ENCODE results near the gene LRG1. TPM values are rescaled to one million over a fixed set of nuclear protein-coding genes. Genes with fewer than 3 reads are reported as not detected.
"Not testable (repeated sequence)": the region's sequence is repeated elsewhere in the genome, so short reads cannot be mapped to it uniquely, and the experiment has no call there.

LRG1 gene
- polyA plus RNA-seq, 3 donors = 0.64 to 0.75 (median 0.65) TPM

- DNase-seq (ENCODE audit: extremely low read depth in 1 of 11, low read depth in 9 of 11, low spot score in 4 of 11) = peak; percentile 47 to 81 (median 67)
Observed at GRCh38 chr19:4534836-4535658, 4.8 kb downstream of the LRG1 start, which contains the start of gene PLIN5. Gene PLIN5 (minus strand): TSS chr19:4535224. CDS start chr19:4534074, 1,150 bp downstream.

DNA sequence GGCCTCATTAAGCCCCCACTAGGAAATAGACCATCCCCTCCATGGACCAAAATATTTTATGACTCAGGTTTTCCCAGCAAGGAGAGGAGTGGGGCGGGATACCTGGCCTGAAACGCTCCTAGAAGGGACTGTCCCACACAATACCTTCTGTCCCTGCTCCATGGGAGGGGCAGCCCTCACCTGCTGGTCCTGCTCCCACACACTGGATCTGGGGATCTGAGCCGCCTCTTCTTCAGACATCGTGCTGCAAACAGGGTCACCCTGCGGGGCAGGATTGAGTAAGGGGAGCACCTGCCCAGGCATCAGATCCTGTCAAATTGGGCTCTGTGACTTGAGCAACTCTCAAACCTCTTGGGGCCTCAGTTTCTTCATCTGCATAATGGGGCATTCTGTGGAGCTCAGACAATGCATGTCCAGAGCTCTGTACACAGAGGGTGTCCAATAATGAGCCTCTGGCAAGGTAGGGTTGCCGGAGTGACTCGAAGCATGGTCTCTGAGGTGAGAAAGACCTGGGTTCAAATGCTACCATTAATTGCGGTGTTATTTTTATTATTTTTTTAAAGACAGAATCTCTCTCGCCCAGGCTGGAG is 5.9 kb downstream of the LRG1 start:
- no peak for DNase-seq (ENCODE audit: extremely low read depth in 1 of 11, low read depth in 9 of 11, low spot score in 4 of 11)

- DNase-seq (ENCODE audit: extremely low read depth in 1 of 11, low read depth in 9 of 11, low spot score in 4 of 11) = no peak
Observed at GRCh38 chr19:4533334-4533733, 6.5 kb downstream of the LRG1 start.

DNA sequence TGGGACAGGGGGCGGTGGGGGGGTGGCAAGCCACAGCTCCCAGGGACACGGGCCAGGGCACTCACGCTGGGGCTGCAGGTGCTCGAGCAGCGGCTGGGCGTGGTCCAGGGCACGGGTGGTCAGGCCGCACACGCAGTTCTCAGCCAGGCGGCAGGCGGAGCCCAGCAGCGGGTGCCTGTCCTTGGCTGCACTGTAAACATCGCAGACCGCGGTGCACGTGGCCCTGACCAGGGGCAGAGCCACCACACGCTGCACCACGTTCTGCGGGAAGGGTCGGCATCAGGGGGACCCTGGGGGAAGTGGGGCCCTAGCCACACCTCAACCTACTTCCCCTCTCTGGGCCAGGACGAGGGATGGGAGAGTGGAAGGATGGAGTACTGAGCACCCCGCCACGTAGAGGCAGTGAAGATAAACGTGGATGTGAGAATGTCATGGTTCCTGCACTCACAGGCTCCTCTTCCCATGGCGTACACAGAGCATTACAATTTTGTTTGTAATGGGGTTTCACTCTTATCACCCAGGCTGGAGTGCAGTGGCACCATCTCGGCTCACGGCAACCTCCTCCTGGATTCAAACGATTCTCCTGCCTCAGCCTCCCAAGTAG is 8.2 kb downstream of the LRG1 start:
- no peak for DNase-seq (ENCODE audit: extremely low read depth in 1 of 11, low read depth in 9 of 11, low spot score in 4 of 11)

GRCh38 chr19:4529924-4530522 is 9.8 kb downstream of the LRG1 start:
- DNase-seq (ENCODE audit: extremely low read depth in 1 of 11, low read depth in 9 of 11, low spot score in 4 of 11) = no peak

DNA sequence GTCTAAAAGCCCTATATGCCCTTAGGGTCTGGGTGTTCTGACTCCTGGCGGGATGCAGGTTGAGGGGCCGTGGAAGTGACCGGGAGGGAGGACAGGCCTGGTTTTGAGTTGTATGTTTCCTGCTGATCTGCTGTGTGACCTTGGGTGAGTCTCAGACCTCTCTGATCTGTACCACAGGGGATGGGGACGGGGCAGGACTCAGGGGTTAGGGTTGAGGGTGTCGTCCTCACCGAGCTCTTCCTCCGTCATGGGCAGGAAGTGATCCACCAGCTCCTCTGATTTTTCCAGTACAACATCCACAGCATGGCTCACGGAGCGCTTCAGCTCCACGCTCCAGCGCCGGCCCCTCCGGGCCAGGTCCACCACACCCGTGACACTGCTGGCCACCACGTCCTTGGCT is 11.0 kb downstream of the LRG1 start:
- no peak for DNase-seq (ENCODE audit: extremely low read depth in 1 of 11, low read depth in 9 of 11, low spot score in 4 of 11)

- not testable (repeated sequence) for DNase-seq (ENCODE audit: extremely low read depth in 1 of 11, low read depth in 9 of 11, low spot score in 4 of 11)
Observed at GRCh38 chr19:4527377-4527776, 12.5 kb downstream of the LRG1 start.

- DNase-seq (ENCODE audit: extremely low read depth in 1 of 11, low read depth in 9 of 11, low spot score in 4 of 11) = no peak
Observed at GRCh38 chr19:4525563-4526002, 14.3 kb downstream of the LRG1 start.

DNA sequence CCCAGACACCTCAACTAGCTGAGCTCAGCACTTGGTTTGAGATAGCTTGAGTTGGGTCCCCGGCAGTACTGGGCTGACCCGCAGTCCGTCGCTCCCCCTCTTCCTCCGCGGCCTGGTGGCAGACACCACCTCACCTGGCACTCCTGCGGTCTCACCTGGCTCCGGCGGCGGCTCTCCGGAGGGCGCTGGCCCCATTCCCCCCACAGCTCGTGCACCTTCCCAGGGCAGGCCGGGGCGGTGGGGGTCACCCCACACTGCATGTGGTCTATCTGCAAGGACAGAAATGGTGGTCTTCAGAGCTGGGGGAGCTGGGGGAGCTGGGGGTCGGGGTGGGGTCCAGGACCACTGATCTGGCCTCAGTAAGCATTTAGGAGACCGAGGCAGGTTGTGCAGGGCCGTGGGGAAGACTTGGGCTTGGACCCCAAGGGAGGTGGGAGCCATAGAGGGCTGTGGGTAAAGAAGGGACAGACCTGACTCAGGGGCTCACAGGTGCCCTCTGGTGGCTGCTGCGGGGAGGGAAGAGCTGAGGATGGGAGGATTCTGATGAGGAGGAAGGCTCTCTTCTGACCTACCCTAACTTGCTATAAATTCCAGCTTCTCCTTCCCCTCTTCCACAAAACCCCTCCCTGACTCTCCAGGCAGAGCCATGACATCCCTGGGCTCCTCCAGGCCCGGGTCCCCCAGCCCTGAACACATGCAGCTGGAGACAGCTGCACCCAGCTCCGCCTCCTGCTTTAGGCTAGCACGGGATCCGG is 14.9 kb downstream of the LRG1 start:
- peak in 1 of 11 donors; percentile 11 for DNase-seq (ENCODE audit: extremely low read depth in 1 of 11, low read depth in 9 of 11, low spot score in 4 of 11)

DNA sequence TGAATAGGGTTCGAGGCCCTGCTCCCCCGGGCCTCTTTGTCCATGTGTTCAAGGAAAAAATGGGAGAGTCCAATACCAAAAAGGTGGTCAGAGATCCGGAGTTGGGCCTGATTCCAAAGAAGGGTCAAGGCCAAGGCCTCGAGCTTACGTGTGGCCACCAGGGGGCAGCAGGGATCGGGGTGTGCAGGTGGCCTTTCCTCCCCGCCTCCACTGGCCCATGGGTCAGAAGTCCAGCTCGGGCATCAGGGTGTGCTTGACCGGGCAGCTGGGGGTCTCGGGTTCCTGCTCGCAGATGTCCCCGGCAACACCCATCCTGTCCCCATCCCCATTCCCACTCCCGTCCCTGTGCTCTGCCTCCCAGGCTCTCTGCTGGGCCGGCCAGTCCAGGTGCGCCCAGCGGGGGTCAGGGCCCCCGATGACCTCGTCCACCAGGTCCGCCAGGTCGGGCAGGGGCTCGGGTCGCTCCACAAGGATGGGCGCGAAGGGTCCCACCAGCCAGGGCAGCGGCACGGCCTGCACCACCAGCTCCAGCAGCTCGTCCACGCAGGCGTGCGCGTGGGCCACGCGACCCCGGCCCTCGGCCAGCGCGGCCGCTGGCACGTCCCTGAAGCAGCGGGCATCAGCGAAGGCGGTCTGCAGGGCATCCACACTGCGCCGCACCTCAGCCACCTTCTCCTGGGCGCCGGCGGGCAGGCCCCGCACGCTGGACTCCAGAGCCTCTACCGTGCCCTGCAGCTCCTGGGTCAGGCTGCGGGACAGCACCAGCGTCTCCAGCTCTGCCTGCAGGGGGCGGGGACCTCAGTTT is 16.3 kb downstream of the LRG1 start:
- no peak for DNase-seq (ENCODE audit: extremely low read depth in 1 of 11, low read depth in 9 of 11, low spot score in 4 of 11)

- DNase-seq (ENCODE audit: extremely low read depth in 1 of 11, low read depth in 9 of 11, low spot score in 4 of 11) = no peak
Observed at GRCh38 chr19:4522291-4523002, 17.4 kb downstream of the LRG1 start.

DNA sequence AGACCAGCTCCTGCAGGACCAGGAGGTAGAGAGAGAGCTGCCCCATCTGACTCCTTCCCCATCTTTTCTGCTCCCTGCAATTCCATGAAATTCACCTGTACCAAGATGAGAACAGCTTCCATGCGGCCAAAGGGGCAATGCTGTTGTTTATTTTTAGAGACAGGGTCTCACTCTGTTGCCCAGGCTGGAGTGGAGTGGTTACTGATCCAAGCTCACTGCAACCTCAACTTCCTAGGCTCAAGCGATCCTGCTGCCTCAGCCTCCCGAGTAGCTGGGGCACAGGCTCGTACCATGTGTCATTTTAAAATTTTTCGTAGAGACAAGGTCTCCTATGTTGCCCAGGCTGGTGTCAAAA is 18.0 kb downstream of the LRG1 start:
- DNase-seq (ENCODE audit: extremely low read depth in 1 of 11, low read depth in 9 of 11, low spot score in 4 of 11) = no peak

- DNase-seq (ENCODE audit: extremely low read depth in 1 of 11, low read depth in 9 of 11, low spot score in 4 of 11) = no peak
Observed at GRCh38 chr19:4521170-4521887, 18.5 kb downstream of the LRG1 start.

DNA sequence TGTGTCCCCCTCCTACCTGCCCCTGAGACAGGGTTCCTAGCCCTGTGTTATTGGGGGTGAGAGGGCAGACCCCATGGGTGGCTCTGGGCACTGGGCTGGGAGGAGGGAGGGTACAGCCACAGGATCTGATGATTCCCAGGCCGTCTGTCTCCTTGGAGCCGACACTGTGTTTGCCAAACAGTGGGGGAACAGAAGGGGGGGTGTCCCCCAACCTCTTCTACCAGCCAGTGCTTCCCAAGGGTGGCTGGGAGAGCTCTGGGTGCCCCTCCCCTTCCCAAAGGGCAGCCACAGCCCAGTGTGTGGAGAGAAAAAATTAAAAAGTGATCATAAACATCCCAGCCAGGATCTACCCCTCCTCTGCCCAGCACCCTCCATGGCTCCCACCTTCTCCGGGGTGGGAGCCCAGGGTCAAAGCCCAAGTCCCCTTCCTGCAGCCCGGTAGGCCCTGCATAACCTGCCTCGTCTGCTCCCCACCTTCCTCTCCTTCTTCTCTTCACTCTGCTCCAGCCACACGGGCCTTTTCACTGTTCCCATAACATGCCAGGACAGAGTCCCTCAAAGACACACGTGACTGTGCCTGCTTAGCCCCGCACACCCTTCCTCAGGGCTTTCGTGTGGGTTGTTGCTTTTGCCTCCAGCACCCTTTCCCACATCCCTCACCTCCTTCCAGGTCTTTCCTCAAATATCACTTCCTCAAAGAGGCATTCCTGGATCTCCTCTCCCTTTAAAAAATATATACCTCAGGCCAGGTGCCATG is 20.1 kb downstream of the LRG1 start:
- no peak for DNase-seq (ENCODE audit: extremely low read depth in 1 of 11, low read depth in 9 of 11, low spot score in 4 of 11)

DNA sequence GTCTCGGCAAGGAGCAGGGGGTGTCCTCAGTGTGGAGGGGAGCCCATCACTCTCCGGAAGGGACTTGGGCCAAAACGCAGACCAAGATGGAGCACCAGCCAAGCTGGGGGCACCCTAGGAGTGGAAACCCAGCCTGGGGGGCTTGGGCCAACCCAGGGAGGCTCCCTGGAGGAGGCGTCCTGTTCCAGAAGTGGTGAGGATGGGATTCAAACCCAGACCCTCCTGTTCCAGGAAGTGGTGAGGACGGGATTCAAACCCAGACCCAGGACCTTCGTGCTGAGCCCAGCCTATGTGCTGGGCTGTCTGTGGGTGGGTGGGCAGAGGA is 20.7 kb downstream of the LRG1 start:
- DNase-seq (ENCODE audit: extremely low read depth in 1 of 11, low read depth in 9 of 11, low spot score in 4 of 11) = no peak

- no peak for DNase-seq (ENCODE audit: extremely low read depth in 1 of 11, low read depth in 9 of 11, low spot score in 4 of 11)
Observed at GRCh38 chr19:4518345-4519171, 21.3 kb downstream of the LRG1 start, which contains the start of gene PLIN4. Gene PLIN4 (minus strand): TSS chr19:4518486. CDS start chr19:4518272, 214 bp downstream.
